ENCODE data around the gene UBR1.

DNA sequence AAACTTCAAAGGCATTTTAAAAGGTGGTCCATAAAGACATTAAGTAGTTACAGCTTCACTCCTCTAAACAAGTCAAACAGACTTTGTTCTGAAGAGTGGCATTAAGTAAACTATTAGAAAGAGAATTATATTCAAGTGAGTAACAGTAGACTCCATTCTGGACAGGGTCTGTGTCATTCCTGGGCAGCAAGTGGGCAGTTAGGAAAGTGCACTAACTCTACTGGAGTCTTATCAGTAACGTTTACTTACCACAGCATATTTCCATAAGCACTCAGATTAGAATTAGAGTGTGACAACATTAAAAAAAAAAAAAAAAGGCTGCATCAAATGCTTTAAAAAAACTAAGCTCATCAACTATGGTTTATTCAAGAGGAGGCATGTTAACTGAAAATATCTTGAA is 10.6 kb downstream of the UBR1 start:
- TF ChIP-seq, protein P1, sequence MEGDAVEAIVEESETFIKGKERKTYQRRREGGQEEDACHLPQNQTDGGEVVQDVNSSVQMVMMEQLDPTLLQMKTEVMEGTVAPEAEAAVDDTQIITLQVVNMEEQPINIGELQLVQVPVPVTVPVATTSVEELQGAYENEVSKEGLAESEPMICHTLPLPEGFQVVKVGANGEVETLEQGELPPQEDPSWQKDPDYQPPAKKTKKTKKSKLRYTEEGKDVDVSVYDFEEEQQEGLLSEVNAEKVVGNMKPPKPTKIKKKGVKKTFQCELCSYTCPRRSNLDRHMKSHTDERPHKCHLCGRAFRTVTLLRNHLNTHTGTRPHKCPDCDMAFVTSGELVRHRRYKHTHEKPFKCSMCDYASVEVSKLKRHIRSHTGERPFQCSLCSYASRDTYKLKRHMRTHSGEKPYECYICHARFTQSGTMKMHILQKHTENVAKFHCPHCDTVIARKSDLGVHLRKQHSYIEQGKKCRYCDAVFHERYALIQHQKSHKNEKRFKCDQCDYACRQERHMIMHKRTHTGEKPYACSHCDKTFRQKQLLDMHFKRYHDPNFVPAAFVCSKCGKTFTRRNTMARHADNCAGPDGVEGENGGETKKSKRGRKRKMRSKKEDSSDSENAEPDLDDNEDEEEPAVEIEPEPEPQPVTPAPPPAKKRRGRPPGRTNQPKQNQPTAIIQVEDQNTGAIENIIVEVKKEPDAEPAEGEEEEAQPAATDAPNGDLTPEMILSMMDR (IDR thresholded peaks at IDR 0.05; ENCODE audit: insufficient read depth, low read length): no peak
- TF ChIP-seq, protein P2, sequence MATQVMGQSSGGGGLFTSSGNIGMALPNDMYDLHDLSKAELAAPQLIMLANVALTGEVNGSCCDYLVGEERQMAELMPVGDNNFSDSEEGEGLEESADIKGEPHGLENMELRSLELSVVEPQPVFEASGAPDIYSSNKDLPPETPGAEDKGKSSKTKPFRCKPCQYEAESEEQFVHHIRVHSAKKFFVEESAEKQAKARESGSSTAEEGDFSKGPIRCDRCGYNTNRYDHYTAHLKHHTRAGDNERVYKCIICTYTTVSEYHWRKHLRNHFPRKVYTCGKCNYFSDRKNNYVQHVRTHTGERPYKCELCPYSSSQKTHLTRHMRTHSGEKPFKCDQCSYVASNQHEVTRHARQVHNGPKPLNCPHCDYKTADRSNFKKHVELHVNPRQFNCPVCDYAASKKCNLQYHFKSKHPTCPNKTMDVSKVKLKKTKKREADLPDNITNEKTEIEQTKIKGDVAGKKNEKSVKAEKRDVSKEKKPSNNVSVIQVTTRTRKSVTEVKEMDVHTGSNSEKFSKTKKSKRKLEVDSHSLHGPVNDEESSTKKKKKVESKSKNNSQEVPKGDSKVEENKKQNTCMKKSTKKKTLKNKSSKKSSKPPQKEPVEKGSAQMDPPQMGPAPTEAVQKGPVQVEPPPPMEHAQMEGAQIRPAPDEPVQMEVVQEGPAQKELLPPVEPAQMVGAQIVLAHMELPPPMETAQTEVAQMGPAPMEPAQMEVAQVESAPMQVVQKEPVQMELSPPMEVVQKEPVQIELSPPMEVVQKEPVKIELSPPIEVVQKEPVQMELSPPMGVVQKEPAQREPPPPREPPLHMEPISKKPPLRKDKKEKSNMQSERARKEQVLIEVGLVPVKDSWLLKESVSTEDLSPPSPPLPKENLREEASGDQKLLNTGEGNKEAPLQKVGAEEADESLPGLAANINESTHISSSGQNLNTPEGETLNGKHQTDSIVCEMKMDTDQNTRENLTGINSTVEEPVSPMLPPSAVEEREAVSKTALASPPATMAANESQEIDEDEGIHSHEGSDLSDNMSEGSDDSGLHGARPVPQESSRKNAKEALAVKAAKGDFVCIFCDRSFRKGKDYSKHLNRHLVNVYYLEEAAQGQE (IDR thresholded peaks at IDR 0.05; ENCODE audit: insufficient replicate concordance, low read depth): no peak
- TF ChIP-seq GABPA (IDR thresholded peaks at IDR 0.05; ENCODE audit: low read depth): no peak
- TF ChIP-seq SPI1 (IDR thresholded peaks at IDR 0.05; ENCODE audit: borderline replicate concordance, low read depth): no peak
- no peak for TF ChIP-seq POLR2AphosphoS5 (IDR thresholded peaks at IDR 0.05; ENCODE audit: low read depth)
